Hepatocyte (in vitro differentiated cells): ENCODE results near the gene CCDC198.

Source experiments
- EZH2 ChIP-seq: fragments of 200-600 bp; sonication (generic); IDR thresholded peaks from 2 replicates; pipeline ENCODE4 v1.6.1; 2016; ENCODE audit warnings: antibody characterized with exemption, mild to moderate bottlenecking, borderline replicate concordance
- EZH2phosphoT487 ChIP-seq: fragments of 200-600 bp; sonication (generic); IDR thresholded peaks from one replicate; pipeline ENCODE4 v1.6.1; 2018; ENCODE audit warnings: antibody characterized with exemption, mild to moderate bottlenecking, low read depth, moderate library complexity; ENCODE audit not compliant: unreplicated experiment, severe bottlenecking
- TF ChIP-seq, protein P1 (sequence below): fragments of 200-600 bp; sonication (generic); IDR thresholded peaks from 2 replicates; pipeline ENCODE4 v1.5.1; 2016; ENCODE audit warnings: antibody characterized with exemption, mild to moderate bottlenecking; ENCODE audit not compliant: poor library complexity

DNA sequence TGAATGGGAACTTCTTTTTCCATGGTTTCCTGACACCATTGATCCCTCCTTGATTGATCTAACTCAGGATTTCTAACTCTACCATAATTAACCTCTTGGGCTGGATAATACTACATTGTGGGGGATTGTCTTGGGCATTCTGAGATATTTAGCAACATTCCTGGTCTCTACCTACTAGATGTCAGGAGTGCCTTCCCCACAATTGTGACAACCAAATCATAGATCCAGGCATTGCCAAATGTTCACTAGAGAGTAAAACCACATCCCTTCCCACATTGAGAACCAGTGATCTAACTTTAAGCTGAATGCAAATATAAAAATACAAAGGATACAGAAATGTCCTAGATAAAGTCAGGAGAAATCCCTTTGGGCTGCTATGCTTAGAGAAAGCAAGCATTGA lies 36.9 kb upstream of the CCDC198 start:
- TF ChIP-seq, protein P1, sequence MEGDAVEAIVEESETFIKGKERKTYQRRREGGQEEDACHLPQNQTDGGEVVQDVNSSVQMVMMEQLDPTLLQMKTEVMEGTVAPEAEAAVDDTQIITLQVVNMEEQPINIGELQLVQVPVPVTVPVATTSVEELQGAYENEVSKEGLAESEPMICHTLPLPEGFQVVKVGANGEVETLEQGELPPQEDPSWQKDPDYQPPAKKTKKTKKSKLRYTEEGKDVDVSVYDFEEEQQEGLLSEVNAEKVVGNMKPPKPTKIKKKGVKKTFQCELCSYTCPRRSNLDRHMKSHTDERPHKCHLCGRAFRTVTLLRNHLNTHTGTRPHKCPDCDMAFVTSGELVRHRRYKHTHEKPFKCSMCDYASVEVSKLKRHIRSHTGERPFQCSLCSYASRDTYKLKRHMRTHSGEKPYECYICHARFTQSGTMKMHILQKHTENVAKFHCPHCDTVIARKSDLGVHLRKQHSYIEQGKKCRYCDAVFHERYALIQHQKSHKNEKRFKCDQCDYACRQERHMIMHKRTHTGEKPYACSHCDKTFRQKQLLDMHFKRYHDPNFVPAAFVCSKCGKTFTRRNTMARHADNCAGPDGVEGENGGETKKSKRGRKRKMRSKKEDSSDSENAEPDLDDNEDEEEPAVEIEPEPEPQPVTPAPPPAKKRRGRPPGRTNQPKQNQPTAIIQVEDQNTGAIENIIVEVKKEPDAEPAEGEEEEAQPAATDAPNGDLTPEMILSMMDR, result no peak
- TF ChIP-seq EZH2, result no peak
- no peak for TF ChIP-seq EZH2phosphoT487
